OCI-LY1 (cell line): ENCODE results near the gene PRKG1.

Source experiments
- H2AFZ ChIP-seq: fragments of 200-600 bp; sonication (generic), shearing (Covaris generic); 2 replicates; pipeline ENCODE4 v1.6.0; 2014; ENCODE audit warnings: antibody characterized with exemption, mild to moderate bottlenecking, low read length
- H3F3A ChIP-seq: fragments of 200-600 bp; sonication (generic), shearing (Covaris generic); 2 replicates; pipeline ENCODE4 v1.6.0; 2014; ENCODE audit warnings: mild to moderate bottlenecking, antibody characterized with exemption, low read length, moderate library complexity; ENCODE audit not compliant: insufficient read depth
- H3K27ac ChIP-seq: fragments of 200-600 bp; sonication (generic); 2 replicates; pipeline ENCODE4 v1.5.1; 2014; ENCODE audit warnings: low read length, mixed run types, mild to moderate bottlenecking, low read depth; ENCODE audit not compliant: poor library complexity, severe bottlenecking
- H3K27me3 ChIP-seq: fragments of 200-600 bp; sonication (generic); 2 replicates; pipeline ENCODE4 v1.6.0; 2014; ENCODE audit warnings: antibody characterized with exemption, mild to moderate bottlenecking, low read length, moderate library complexity; ENCODE audit not compliant: insufficient read depth
- H3K36me3 ChIP-seq: fragments of 200-600 bp; sonication (generic); 2 replicates; pipeline ENCODE4 v1.6.1; 2014; ENCODE audit warnings: mild to moderate bottlenecking, antibody characterized with exemption, low read length, moderate library complexity, mixed read lengths; ENCODE audit not compliant: insufficient read depth
- H3K4me1 ChIP-seq: fragments of 200-600 bp; sonication (generic); 2 replicates; pipeline ENCODE4 v1.5.1; 2014; ENCODE audit warnings: mild to moderate bottlenecking, low read length, moderate library complexity; ENCODE audit not compliant: insufficient read depth, severe bottlenecking
- H3K4me2 ChIP-seq: fragments of 200-600 bp; sonication (generic), shearing (Covaris generic); 2 replicates; pipeline ENCODE4 v1.6.1; 2014; ENCODE audit warnings: low read length
- H3K4me3 ChIP-seq: fragments of 200-600 bp; sonication (generic); 2 replicates; pipeline ENCODE4 v1.5.1; 2014; ENCODE audit warnings: low read length, low read depth, mild to moderate bottlenecking, mixed read lengths; ENCODE audit not compliant: poor library complexity, severe bottlenecking
- H3K79me2 ChIP-seq: fragments of 200-600 bp; shearing (Covaris generic); 2 replicates; pipeline ENCODE4 v1.6.1; 2016; ENCODE audit warnings: mixed run types, low read length, mixed read lengths; ENCODE audit not compliant: insufficient read depth
- H3K9ac ChIP-seq: fragments of 200-600 bp; sonication (generic), shearing (Covaris generic); 2 replicates; pipeline ENCODE4 v1.6.1; 2014; ENCODE audit warnings: mild to moderate bottlenecking, low read length, mixed read lengths
- H3K9me2 ChIP-seq: fragments of 200-600 bp; sonication (generic), shearing (Covaris generic); 2 replicates; pipeline ENCODE4 v1.6.1; 2014; ENCODE audit warnings: low read depth, mild to moderate bottlenecking, low read length, mixed read lengths
- H3K9me3 ChIP-seq: fragments of 200-600 bp; shearing (Covaris generic); 2 replicates; pipeline ENCODE4 v1.6.1; 2014; ENCODE audit warnings: low read length, mixed read lengths
- H4K20me1 ChIP-seq: fragments of 200-600 bp; sonication (generic), shearing (Covaris generic); 2 replicates; pipeline ENCODE4 v1.6.0; 2016; ENCODE audit warnings: mild to moderate bottlenecking, low read length; ENCODE audit not compliant: insufficient read depth
- CTCF ChIP-seq: fragments of 200-600 bp; sonication (generic), shearing (Covaris generic); IDR thresholded peaks from 2 replicates; pipeline ENCODE4 v1.5.1; 2017; ENCODE audit warnings: mild to moderate bottlenecking, antibody characterized with exemption, low read length, moderate library complexity, mixed read lengths
- EZH2 ChIP-seq: fragments of 200-600 bp; sonication (generic), shearing (Covaris generic); IDR thresholded peaks from 2 replicates; pipeline ENCODE4 v1.8.0; 2017; ENCODE audit warnings: borderline replicate concordance, mixed run types, mild to moderate bottlenecking, antibody characterized with exemption, low read length, moderate library complexity, mixed read lengths

Gene PRKG1

GRCh38 chr10:51698473-51699063 lies 624.3 kb downstream of the PRKG1 start:
- Histone ChIP-seq H3K27ac (no peak overlapping the region), H3K27me3 (no peaks in the 10 kb centered on the region), H3K4me2 (peak overlapping the region; percentile 72), H3K79me2 (peaks cover 7% of the 10 kb centered on the region; the same call in 1 of the 2 replicates), H2AFZ (no peak overlapping the region), H3K9me2 (no peaks in the 10 kb centered on the region), H3K9me3 (no peaks in the 10 kb centered on the region), H3K4me1 (peaks cover 23% of the 10 kb centered on the region), H3F3A (no peaks in the 10 kb centered on the region), H4K20me1 (0 out of 2 replicates have a peak, but pooled peaks cover 3% of the 10 kb centered on the region), H3K9ac (peak overlapping the region; percentile 74), H3K4me3 (peak overlapping the region; percentile 75), H3K36me3 (peaks cover 31% of the 10 kb centered on the region)
- TF ChIP-seq CTCF = no peak
- no peak for TF ChIP-seq EZH2

GRCh38 chr10:51699145-51699474 lies 624.8 kb downstream of the PRKG1 start:
- peak overlapping the region; percentile 78 for H3K27ac ChIP-seq

GRCh38 chr10:51699475-51700227 lies 625.4 kb downstream of the PRKG1 start, which contains the start of gene CSTF2T:
Gene CSTF2T, minus strand, starts transcription at chr10:51699595. Its CDS starts 46 bp downstream, at chr10:51699549.
- peak within 1 kb of the TSS; percentile 75 for H3K4me3 ChIP-seq

More at GRCh38 chr10:51699145-51699474, 624.8 kb downstream of the PRKG1 start:
- Histone ChIP-seq H3K79me2 (peaks cover 7% of the 10 kb centered on the region; the same call in 1 of the 2 replicates), H3K9me3 (no peaks in the 10 kb centered on the region), H3K4me1 (peaks cover 23% of the 10 kb centered on the region), H3K27me3 (no peaks in the 10 kb centered on the region), H3K4me3 (peak overlapping the region; percentile 75), H3K36me3 (peaks cover 31% of the 10 kb centered on the region), H4K20me1 (0 out of 2 replicates have a peak, but pooled peaks cover 2% of the 10 kb centered on the region), H3K9ac (peak overlapping the region; percentile 74), H3K4me2 (peak overlapping the region; percentile 72), H3K9me2 (no peaks in the 10 kb centered on the region), H3F3A (no peaks in the 10 kb centered on the region), H2AFZ (no peak overlapping the region)
- TF ChIP-seq CTCF = no peak
- TF ChIP-seq EZH2 = no peak

More at GRCh38 chr10:51699475-51700227, 625.4 kb downstream of the PRKG1 start, which contains the start of gene CSTF2T:
- Histone ChIP-seq H3K36me3 (peaks cover 31% of the 10 kb centered on the region), H4K20me1 (no peaks in the 10 kb centered on the region), H3K27me3 (no peaks in the 10 kb centered on the region), H3K27ac (peak within 1 kb of the TSS; percentile 78), H3K4me2 (peak within 1 kb of the TSS; percentile 72), H3K79me2 (peaks cover 7% of the 10 kb centered on the region; the same call in 1 of the 2 replicates), H3F3A (no peaks in the 10 kb centered on the region), H3K9me2 (no peaks in the 10 kb centered on the region), H3K4me1 (peaks cover 23% of the 10 kb centered on the region), H2AFZ (peak within 1 kb of the TSS; percentile 86), H3K9me3 (no peaks in the 10 kb centered on the region), H3K9ac (peak within 1 kb of the TSS; percentile 74)
- no peak for TF ChIP-seq EZH2
- TF ChIP-seq CTCF = no peak
